GM12878 (cell line): Measurements from ENCODE around the gene PHF2. TPM values are rescaled to one million over a fixed set of nuclear protein-coding genes. Genes with fewer than 3 reads are reported as not detected.

Experiments
- ATAC-seq: fragments of 200-7000 bp; cut with Tn5 transposase; 3 replicates; pipeline ENCODE4 v1.9.1; 2020; ENCODE audit warnings: mild to moderate bottlenecking, moderate library complexity
- BruUV-seq: library from RNA; stranded (reverse); fragments of 400-500 nt; replicated peaks from 2 replicates; lab custom pipeline; 2021; lab: Mats Ljungman, UMichigan
- CTCF ChIA-PET: fragments of 300-600 bp; sonication (Branson Sonifier 250); formaldehyde crosslinking; extraction: SDS; loops from one replicate; lab custom pipeline; 2021; ENCODE audit warnings: inconsistent platforms; lab: Yijun Ruan, JAX
- POLR2A ChIA-PET: fragments of 350-600 bp; formaldehyde crosslinking; extraction: SDS; loops from one replicate; lab custom pipeline; 2021; ENCODE audit warnings: inconsistent platforms; lab: Charles Lee
- RAD21 ChIA-PET: fragments of 300-600 bp; sonication (Branson Sonifier 250); formaldehyde crosslinking; loops from one replicate; lab custom pipeline; 2023; ENCODE audit warnings: antibody characterized with exemption; ENCODE audit not compliant: unreplicated experiment; lab: Charles Lee
- SMC1A ChIA-PET: fragments of 300-600 bp; sonication (Branson Sonifier 250); formaldehyde crosslinking; loops from one replicate; lab custom pipeline; 2023; ENCODE audit not compliant: unreplicated experiment, uncharacterized antibody; lab: Charles Lee
- DNase-seq: peaks from one replicate; pipeline ENCODE4 v3.0.0-alpha.2; 2011; ENCODE audit warnings: low read depth, low spot score
- FAIRE-seq: peaks from 3 replicates; lab custom pipeline; 2011; peaks lifted over from hg19 to GRCh38; lab: Jason Lieb, UNC
- H2AFZ ChIP-seq: 2 replicates; pipeline ENCODE4 v1.6.0; 2011; ENCODE audit warnings: low read depth, low read length, control low read depth; ENCODE audit not compliant: control insufficient read depth
- H3K27ac ChIP-seq: 2 replicates; pipeline ENCODE4 v1.5.1; 2011; ENCODE audit warnings: control low read depth; ENCODE audit not compliant: control insufficient read depth, insufficient read depth
- H3K27me3 ChIP-seq, 2 experiments: replicated peaks in 1 of 2; 2 replicates each; pipeline versions ENCODE4 v1.6.0 to v1.6.1; 2011; ENCODE audit warnings: low read length in 1 of 2; ENCODE audit not compliant: control insufficient read depth in 2 of 2, insufficient read depth in 2 of 2
- H3K36me3 ChIP-seq, 2 experiments: 2 replicates each; pipeline ENCODE4 v1.5.1; 2011; ENCODE audit warnings: low read length in 1 of 2; ENCODE audit not compliant: control insufficient read depth in 2 of 2, insufficient read depth in 2 of 2
- H3K4me1 ChIP-seq: 2 replicates; pipeline ENCODE4 v1.6.1; 2011; ENCODE audit warnings: mild to moderate bottlenecking, low read length, moderate library complexity, mixed read lengths; ENCODE audit not compliant: control insufficient read depth, insufficient read depth
- H3K4me2 ChIP-seq: 2 replicates; pipeline ENCODE4 v1.6.0; 2011; ENCODE audit warnings: control low read depth; ENCODE audit not compliant: control insufficient read depth, insufficient read depth
- H3K4me3 ChIP-seq: fragments of 200-600 bp; sonication (generic); 2 replicates; pipeline ENCODE4 v1.5.1; 2016
- H3K79me2 ChIP-seq: 2 replicates; pipeline ENCODE4 v1.6.0; 2011; ENCODE audit warnings: low read length; ENCODE audit not compliant: control insufficient read depth, insufficient read depth
- H3K9ac ChIP-seq: 2 replicates; pipeline ENCODE4 v1.8.0; 2011; ENCODE audit warnings: low read length, control low read depth, mixed read lengths; ENCODE audit not compliant: control insufficient read depth, insufficient read depth
- H3K9me3 ChIP-seq: replicated peaks from 3 replicates; pipeline ENCODE4 v1.5.1; 2011; ENCODE audit warnings: mild to moderate bottlenecking, low read length; ENCODE audit not compliant: control insufficient read depth, insufficient read depth
- H4K20me1 ChIP-seq: 2 replicates; pipeline ENCODE4 v1.6.0; 2011; ENCODE audit not compliant: control insufficient read depth, insufficient read depth
- E2F8 ChIP-seq: fragments of 450-650 bp; IDR thresholded peaks from 2 replicates; pipeline ENCODE4 v1.6.1; 2018; ENCODE audit warnings: mild to moderate bottlenecking, low read depth, moderate library complexity; ENCODE audit not compliant: partially characterized antibody
- WGBS: methylation state at CpG from one replicate; pipeline ENCODE4 v1.1.6; 2016; ENCODE audit warnings: low lambda C conversion rate; ENCODE audit not compliant: insufficient replicate concordance, insufficient coverage; ENCODE audit errors: missing lambda C conversion rate; 5-methylcytosine and 5-hydroxymethylcytosine counted together
- in situ Hi-C: fragments of 300-500 bp; cut with MboI; formaldehyde crosslinking; loops from 9 replicates; pipeline ENCODE4 v1.14.3; 2018; ENCODE audit warnings: mixed read lengths
- intact Hi-C: fragments of 100-400 bp; cut with micrococcal nuclease; formaldehyde crosslinking; loops from one replicate; pipeline ENCODE4 v1.14.2; 2022; ENCODE audit not compliant: unreplicated experiment
- polyA plus RNA-seq, 11 experiments: library from polyadenylated mRNA; depleted of rRNA in 4 of 11; unstranded in 6 of 11; stranded (reverse) in 5 of 11; fragments of >200 nt; fragmentation: Nextera tagmentation in 4 of 11; fragmentation: Illumina TruSeq in 1 of 11; extraction: Ambion mirVana in 4 of 11; extraction: Trizol in 1 of 11; gene quantifications; 1 replicate in 1 of 11; 2 replicates in 10 of 11; pipeline versions ENCODE4 v1.2.1 to v1.2.3, GENCODE V29; 2011 to 2016; ENCODE audit warnings: inconsistent platforms in 2 of 11, missing spikeins in 2 of 11, low read depth in 1 of 11
- total RNA-seq, 4 experiments: library from RNA; depleted of rRNA in 3 of 4; stranded (reverse); fragments of >200 nt in 3 of 4; fragmentation: Illumina TruSeq in 1 of 4; extraction: Trizol in 1 of 4; gene quantifications; 2 replicates each; pipeline versions ENCODE4 v1.2.1 to v1.2.3, GENCODE V29; 2013 to 2021

The PHF2 gene
- total and polyA plus RNA-seq, 10 of the 15 experiments (the other 5 are each of a cell fraction or from before 2014, with no cell fraction given): 0.34 to 13.3 (median 5.5) TPM

GRCh38 chr9:93622691-93623090 lies 46.3 kb downstream of the PHF2 start:
- intact Hi-C loops: no loop called here
- CTCF ChIA-PET: interaction anchor here (0.7 kb wide), 1 partner anchor 57 kb away, joined by 3 read pairs; no protein-coding TSS in a partner anchor

More at GRCh38 chr9:93622691-93623090, 46.3 kb downstream of the PHF2 start:
- Histone ChIP-seq H3K79me2 (no peaks in the 10 kb centered on the region), H3K4me3 (no peak overlapping the region), H3K4me2 (no peak overlapping the region), H3K27me3 (no peaks in the 10 kb centered on the region), H3K36me3 (no peaks in the 10 kb centered on the region; a peak in 1 of 4 replicates), H4K20me1 (no peaks in the 10 kb centered on the region), H3K9me3 (no peaks in the 10 kb centered on the region; the same call in 2 of the 3 replicates), H3K9ac (no peak overlapping the region), H3K4me1 (no peaks in the 10 kb centered on the region), H3K27ac (no peak overlapping the region), H2AFZ (no peak overlapping the region)
- in situ Hi-C loops: no loop called here
- no peak for ATAC-seq
- RAD21 ChIA-PET: no interaction called here
- FAIRE-seq: no peak
- SMC1A ChIA-PET: no interaction called here
- no peak for DNase-seq
- 79% methylated on average over 2 of the region's 2 CpGs for WGBS
- no TSS peak for BruUV-seq
- POLR2A ChIA-PET: no interaction called here
- no peak for TF ChIP-seq E2F8
